OCI-LY3 (cell line): ENCODE measurements around the gene EPHA2.
A peak's percentile ranks its signal among the peaks of the same experiment; 100 is the strongest.

Experiments
- H2AFZ ChIP-seq: fragments of 200-600, 300-600 bp; shearing (Covaris generic); 2 replicates; pipeline ENCODE4 v1.6.0; 2014; ENCODE audit warnings: antibody characterized with exemption, low read depth, low read length
- H3K27ac ChIP-seq: fragments of 200-600, 300-600 bp; sonication (generic); 2 replicates; pipeline ENCODE4 v1.5.1; 2014; ENCODE audit warnings: mild to moderate bottlenecking, low read length, moderate library complexity, mixed read lengths
- H3K27me3 ChIP-seq: fragments of 200-600, 300-600 bp; sonication (generic); 2 replicates; pipeline ENCODE4 v1.6.1; 2014; ENCODE audit warnings: low read depth, low read length, mixed read lengths
- H3K36me3 ChIP-seq: fragments of 200-600, 300-600 bp; sonication (generic); replicated peaks from 2 replicates; pipeline ENCODE3; 2014; ENCODE audit warnings: low read depth, low read length, mixed read lengths
- H3K4me1 ChIP-seq: fragments of 300-600, 200-600 bp; sonication (generic); 2 replicates; pipeline ENCODE4 v1.6.1; 2014; ENCODE audit warnings: low read length, mixed read lengths
- H3K4me2 ChIP-seq: fragments of 200-600, 300-600 bp; sonication (generic); 2 replicates; pipeline ENCODE4 v1.6.1; 2014; ENCODE audit warnings: low read length, mixed read lengths
- H3K4me3 ChIP-seq: fragments of 300-600, 200-600 bp; sonication (generic); 2 replicates; pipeline ENCODE4 v1.5.1; 2014; ENCODE audit warnings: antibody characterized with exemption, mild to moderate bottlenecking, low read length, moderate library complexity
- H3K79me2 ChIP-seq: fragments of 300-600, 200-600 bp; shearing (Covaris generic); 2 replicates; pipeline ENCODE4 v1.6.1; 2014; ENCODE audit warnings: mild to moderate bottlenecking, low read length, mixed read lengths
- H3K9ac ChIP-seq: fragments of 300-600, 200-600 bp; shearing (Covaris generic); 2 replicates; pipeline ENCODE4 v1.6.0; 2014; ENCODE audit warnings: mild to moderate bottlenecking, low read length, moderate library complexity
- H3K9me3 ChIP-seq: fragments of 200-600, 300-600 bp; shearing (Covaris generic); 2 replicates; pipeline ENCODE4 v1.6.1; 2014; ENCODE audit warnings: low read length, mixed read lengths; ENCODE audit not compliant: insufficient read depth
- H4K20me1 ChIP-seq: fragments of 200-600, 300-600 bp; sonication (generic); 2 replicates; pipeline ENCODE4 v1.6.1; 2016; ENCODE audit warnings: low read length, mixed read lengths; ENCODE audit not compliant: insufficient read depth
- EZH2phosphoT487 ChIP-seq: fragments of 200-600 bp; shearing (Covaris generic); IDR thresholded peaks from 2 replicates; pipeline ENCODE4 v1.6.1; 2018; ENCODE audit warnings: antibody characterized with exemption, mixed run types, low read depth
- TF ChIP-seq, protein P1 (sequence below): fragments of 200-600, 300-600 bp; sonication (generic); IDR thresholded peaks from 2 replicates; pipeline ENCODE4 v1.5.1; 2014; ENCODE audit warnings: antibody characterized with exemption, low read length, low read depth

Gene EPHA2

GRCh38 chr1:16091296-16091695, 64.6 kb downstream of the EPHA2 start:
- no peak overlapping the region for H3K27ac ChIP-seq
- H4K20me1 ChIP-seq = no peaks in the 10 kb centered on the region
- H3K4me3 ChIP-seq = no peak overlapping the region
- H3K4me2 ChIP-seq = no peak overlapping the region
- TF ChIP-seq EZH2phosphoT487 = no peak
- TF ChIP-seq, protein P1, sequence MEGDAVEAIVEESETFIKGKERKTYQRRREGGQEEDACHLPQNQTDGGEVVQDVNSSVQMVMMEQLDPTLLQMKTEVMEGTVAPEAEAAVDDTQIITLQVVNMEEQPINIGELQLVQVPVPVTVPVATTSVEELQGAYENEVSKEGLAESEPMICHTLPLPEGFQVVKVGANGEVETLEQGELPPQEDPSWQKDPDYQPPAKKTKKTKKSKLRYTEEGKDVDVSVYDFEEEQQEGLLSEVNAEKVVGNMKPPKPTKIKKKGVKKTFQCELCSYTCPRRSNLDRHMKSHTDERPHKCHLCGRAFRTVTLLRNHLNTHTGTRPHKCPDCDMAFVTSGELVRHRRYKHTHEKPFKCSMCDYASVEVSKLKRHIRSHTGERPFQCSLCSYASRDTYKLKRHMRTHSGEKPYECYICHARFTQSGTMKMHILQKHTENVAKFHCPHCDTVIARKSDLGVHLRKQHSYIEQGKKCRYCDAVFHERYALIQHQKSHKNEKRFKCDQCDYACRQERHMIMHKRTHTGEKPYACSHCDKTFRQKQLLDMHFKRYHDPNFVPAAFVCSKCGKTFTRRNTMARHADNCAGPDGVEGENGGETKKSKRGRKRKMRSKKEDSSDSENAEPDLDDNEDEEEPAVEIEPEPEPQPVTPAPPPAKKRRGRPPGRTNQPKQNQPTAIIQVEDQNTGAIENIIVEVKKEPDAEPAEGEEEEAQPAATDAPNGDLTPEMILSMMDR = no peak
- no peaks in the 10 kb centered on the region for H3K79me2 ChIP-seq
- H2AFZ ChIP-seq = no peak overlapping the region
- no peaks in the 10 kb centered on the region for H3K36me3 ChIP-seq
- H3K4me1 ChIP-seq = peaks cover 8% of the 10 kb centered on the region
- no peaks in the 10 kb centered on the region for H3K9me3 ChIP-seq
- H3K9ac ChIP-seq = no peak overlapping the region
- no peaks in the 10 kb centered on the region for H3K27me3 ChIP-seq

DNA sequence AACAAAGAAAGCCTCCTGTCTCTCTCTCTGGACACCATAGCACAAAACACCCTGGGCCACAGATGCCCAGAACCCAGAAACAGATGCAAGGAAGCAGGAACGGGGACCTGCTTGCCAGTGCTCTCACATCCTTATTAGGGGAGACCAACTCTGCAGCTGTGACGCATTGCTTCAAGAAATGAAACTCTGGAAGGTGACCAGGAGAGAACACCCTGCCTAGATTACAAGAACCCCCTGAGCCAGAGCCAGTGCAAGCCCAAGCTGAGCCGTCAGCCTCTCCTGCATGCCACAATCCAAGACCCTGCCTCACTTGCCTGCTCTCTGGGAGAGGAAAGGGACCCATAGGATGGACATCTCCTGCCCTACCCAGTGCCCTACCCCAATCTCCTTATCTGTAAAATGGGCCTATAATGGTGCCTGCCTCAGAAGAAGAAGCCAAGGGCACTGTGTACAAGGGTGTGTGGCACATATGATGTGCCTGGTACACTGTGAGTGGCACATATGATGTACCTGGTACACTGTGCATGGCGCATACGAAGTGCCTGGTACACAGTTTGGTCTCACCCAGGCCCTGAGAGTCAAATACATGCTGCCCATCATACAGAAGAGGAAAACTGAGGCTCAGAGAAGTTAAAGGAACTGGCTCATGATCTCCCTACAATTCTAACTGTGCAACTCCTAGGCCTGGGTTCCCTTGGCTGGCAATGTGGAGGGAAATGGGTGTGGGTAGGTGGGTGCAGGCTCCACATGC, 65.6 kb downstream of the EPHA2 start:
- no peaks in the 10 kb centered on the region for H3K9me3 ChIP-seq
- peaks cover 12% of the 10 kb centered on the region for H3K4me1 ChIP-seq
- H2AFZ ChIP-seq = no peak overlapping the region
- H3K9ac ChIP-seq = no peak overlapping the region
- no peaks in the 10 kb centered on the region for H4K20me1 ChIP-seq
- H3K79me2 ChIP-seq = no peaks in the 10 kb centered on the region
- no peaks in the 10 kb centered on the region for H3K36me3 ChIP-seq
- TF ChIP-seq EZH2phosphoT487 = no peak
- H3K4me2 ChIP-seq = peak overlapping the region; percentile 40; the same call in 1 of the 2 replicates
- no peak overlapping the region for H3K27ac ChIP-seq
- H3K4me3 ChIP-seq = no peak overlapping the region
- H3K27me3 ChIP-seq = no peaks in the 10 kb centered on the region

GRCh38 chr1:16088996-16089395, 66.9 kb downstream of the EPHA2 start:
- H3K27ac ChIP-seq = no peak overlapping the region
- no peaks in the 10 kb centered on the region for H3K36me3 ChIP-seq
- no peak overlapping the region for H3K4me2 ChIP-seq
- no peak overlapping the region for H3K9ac ChIP-seq
- H3K27me3 ChIP-seq = no peaks in the 10 kb centered on the region
- TF ChIP-seq, protein P1 = no peak
- no peak for TF ChIP-seq EZH2phosphoT487
- H4K20me1 ChIP-seq = no peaks in the 10 kb centered on the region
- no peaks in the 10 kb centered on the region for H3K79me2 ChIP-seq
- no peak overlapping the region for H3K4me3 ChIP-seq
- peaks cover 12% of the 10 kb centered on the region for H3K4me1 ChIP-seq
- no peaks in the 10 kb centered on the region for H3K9me3 ChIP-seq
- no peak overlapping the region for H2AFZ ChIP-seq

DNA sequence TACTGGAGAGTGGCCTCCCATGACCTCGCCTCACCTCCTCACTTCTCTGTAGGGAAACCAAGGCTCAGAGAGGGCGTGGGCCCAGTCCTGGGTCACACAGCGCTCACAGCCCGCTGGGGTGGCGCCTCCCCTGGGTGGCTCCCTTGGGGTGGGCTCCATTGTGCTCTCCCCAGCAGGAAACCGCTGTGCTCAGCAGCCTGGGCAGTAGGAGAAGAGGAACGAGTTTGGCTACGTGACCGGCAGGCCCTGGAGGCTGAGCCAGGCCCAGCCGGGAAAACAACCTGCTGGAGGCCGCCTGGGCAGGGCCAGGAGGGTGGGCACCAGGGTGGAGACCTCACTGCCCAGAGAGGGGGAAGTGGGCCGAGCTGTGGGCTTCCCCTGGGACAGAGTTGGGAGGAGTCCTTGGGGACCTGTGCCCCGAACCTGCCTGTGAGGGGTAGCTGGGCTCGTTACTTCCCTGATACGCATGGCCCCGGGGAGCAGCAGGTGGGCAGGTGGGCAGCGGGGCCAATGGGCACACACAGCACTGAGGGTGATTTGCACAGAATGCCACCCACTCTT, 67.4 kb downstream of the EPHA2 start:
- H4K20me1 ChIP-seq = no peaks in the 10 kb centered on the region
- H3K9me3 ChIP-seq = no peaks in the 10 kb centered on the region
- H3K27me3 ChIP-seq = no peaks in the 10 kb centered on the region
- no peak overlapping the region for H3K9ac ChIP-seq
- H3K4me1 ChIP-seq = peaks cover 12% of the 10 kb centered on the region
- H2AFZ ChIP-seq = no peak overlapping the region
- no peaks in the 10 kb centered on the region for H3K79me2 ChIP-seq
- TF ChIP-seq, protein P1 = no peak
- no peak for TF ChIP-seq EZH2phosphoT487
- no peak overlapping the region for H3K4me2 ChIP-seq
- H3K27ac ChIP-seq = no peak overlapping the region
- H3K36me3 ChIP-seq = no peaks in the 10 kb centered on the region
- H3K4me3 ChIP-seq = no peak overlapping the region
